Measurements from ENCODE around the gene TMEM132D. TPM values are rescaled to one million over a fixed set of nuclear protein-coding genes. Genes with fewer than 3 reads are reported as not detected.
A peak's percentile ranks its signal among the peaks of the same experiment; 100 is the strongest.

TMEM132D gene
- polyA plus RNA-seq, 1 donor from 2014 or later: 1.3 TPM

- Histone ChIP-seq H3K4me2 (ENCODE audit: low read length) (no peak overlapping the region), H2AFZ (ENCODE audit: low read depth, low read length) (no peak overlapping the region), H3K9ac (ENCODE audit: low read length) (no peak overlapping the region), H3K9me2 (ENCODE audit: insufficient read depth, low read length) (no peaks in the 10 kb centered on the region), H3K4me3 (ENCODE audit: low read length) (no peak overlapping the region), H3K79me2 (replicated peaks; ENCODE audit: insufficient read depth, low read length) (no peaks in the 10 kb centered on the region), H3F3A (ENCODE audit: insufficient read depth, low read length, poor library complexity, severe bottlenecking) (no peaks in the 10 kb centered on the region), H4K20me1 (ENCODE audit: insufficient read depth) (no peaks in the 10 kb centered on the region), H3K36me3 (ENCODE audit: insufficient read depth, low read length) (no peaks in the 10 kb centered on the region), H3K27ac (ENCODE audit: low read length) (peak overlapping the region; percentile 1), H3K27me3 (ENCODE audit: insufficient read depth, low read depth, low read length) (no peaks in the 10 kb centered on the region), H3K9me3 (ENCODE audit: low read length) (no peaks in the 10 kb centered on the region)
- TF ChIP-seq EP300 (conservative IDR thresholded peaks at IDR 0.05; ENCODE audit: poor library complexity, severe bottlenecking): peak; percentile 58
- TF ChIP-seq EZH2 (IDR thresholded peaks at IDR 0.05; ENCODE audit: borderline replicate concordance, insufficient read depth, low read length, poor library complexity, severe bottlenecking): no peak
- TF ChIP-seq RAD21 (conservative IDR thresholded peaks at IDR 0.05): peak; percentile 23
- peak; percentile 16 for TF ChIP-seq SMC3 (conservative IDR thresholded peaks at IDR 0.05; ENCODE audit: poor library complexity)
- TF ChIP-seq CTCF (IDR thresholded peaks at IDR 0.05; ENCODE audit: poor library complexity, severe bottlenecking): no peak
- TF ChIP-seq REST (IDR thresholded peaks at IDR 0.05; ENCODE audit: borderline replicate concordance): no peak
These were observed 230.0 kb downstream of the TMEM132D start for GRCh38 chr12:129673806-129674205.

GRCh38 chr12:129672110-129672509 lies 231.7 kb downstream of the TMEM132D start:
- no peak overlapping the region for H3K4me3 ChIP-seq (ENCODE audit: low read length)
- no peaks in the 10 kb centered on the region for H3K9me3 ChIP-seq (ENCODE audit: low read length)
- H3K4me2 ChIP-seq (ENCODE audit: low read length): no peak overlapping the region
- TF ChIP-seq RAD21 (conservative IDR thresholded peaks at IDR 0.05): no peak
- no peak for TF ChIP-seq TAF1 (IDR thresholded peaks at IDR 0.05; ENCODE audit: low read depth)
- no peak for TF ChIP-seq CTCF (IDR thresholded peaks at IDR 0.05; ENCODE audit: poor library complexity, severe bottlenecking)
- no peak for TF ChIP-seq REST (IDR thresholded peaks at IDR 0.05; ENCODE audit: borderline replicate concordance)
- TF ChIP-seq SMC3 (conservative IDR thresholded peaks at IDR 0.05; ENCODE audit: poor library complexity): no peak
- no peak for TF ChIP-seq EP300 (conservative IDR thresholded peaks at IDR 0.05; ENCODE audit: poor library complexity, severe bottlenecking)
- TF ChIP-seq EZH2 (IDR thresholded peaks at IDR 0.05; ENCODE audit: borderline replicate concordance, insufficient read depth, low read length, poor library complexity, severe bottlenecking): no peak
- no peak for TF ChIP-seq MXI1 (conservative IDR thresholded peaks at IDR 0.05; ENCODE audit: poor library complexity, severe bottlenecking)
- no peak for TF ChIP-seq POLR2AphosphoS5 (IDR thresholded peaks at IDR 0.05)
- H3K9ac ChIP-seq (ENCODE audit: low read length): no peak overlapping the region
- no peaks in the 10 kb centered on the region for H3K27me3 ChIP-seq (ENCODE audit: insufficient read depth, low read depth, low read length)
- H3F3A ChIP-seq (ENCODE audit: insufficient read depth, low read length, poor library complexity, severe bottlenecking): no peaks in the 10 kb centered on the region
- no peak overlapping the region for H2AFZ ChIP-seq (ENCODE audit: low read depth, low read length)
- H3K9me2 ChIP-seq (ENCODE audit: insufficient read depth, low read length): no peaks in the 10 kb centered on the region
- H4K20me1 ChIP-seq (ENCODE audit: insufficient read depth): no peaks in the 10 kb centered on the region
- H3K36me3 ChIP-seq (ENCODE audit: insufficient read depth, low read length): no peaks in the 10 kb centered on the region
- H3K79me2 ChIP-seq (replicated peaks; ENCODE audit: insufficient read depth, low read length): no peaks in the 10 kb centered on the region
- H3K27ac ChIP-seq (ENCODE audit: low read length): no peak overlapping the region

Data from neural cell (in vitro differentiated cells).